SIG-M5 treated with dmso at 0.1 percent for 504 hours (cell line): Measurements from ENCODE around the gene ATP9B.
"Not testable (repeated sequence)": the region's sequence is repeated elsewhere in the genome, so short reads cannot be mapped to it uniquely, and the experiment has no call there.

ENCODE experiments used
- DNase-seq: peaks from one replicate; lab custom pipeline; 2025; ENCODE audit not compliant: unreplicated experiment; lab: John Stamatoyannopoulos, UW

ATP9B gene

DNA sequence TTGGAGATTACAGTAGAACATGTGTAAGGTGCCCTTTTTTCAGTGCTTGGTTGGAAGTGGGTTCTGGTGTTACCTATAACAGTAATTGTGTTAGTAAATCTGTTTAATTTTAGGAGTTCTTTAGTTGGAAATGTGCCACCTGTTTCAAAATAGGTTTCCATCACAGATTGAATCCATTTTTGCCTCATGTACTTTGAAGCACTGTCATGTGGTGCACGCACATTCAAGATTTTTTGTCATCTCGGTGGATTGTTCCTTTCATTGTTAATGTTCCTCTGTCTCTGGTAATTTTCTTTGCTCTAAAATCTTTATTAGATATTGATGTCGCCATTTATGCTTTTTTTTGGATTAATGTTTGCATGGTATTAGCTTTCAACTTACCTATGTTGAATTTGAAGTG is 1.3 kb downstream of the ATP9B start:
- no peak for DNase-seq

DNA sequence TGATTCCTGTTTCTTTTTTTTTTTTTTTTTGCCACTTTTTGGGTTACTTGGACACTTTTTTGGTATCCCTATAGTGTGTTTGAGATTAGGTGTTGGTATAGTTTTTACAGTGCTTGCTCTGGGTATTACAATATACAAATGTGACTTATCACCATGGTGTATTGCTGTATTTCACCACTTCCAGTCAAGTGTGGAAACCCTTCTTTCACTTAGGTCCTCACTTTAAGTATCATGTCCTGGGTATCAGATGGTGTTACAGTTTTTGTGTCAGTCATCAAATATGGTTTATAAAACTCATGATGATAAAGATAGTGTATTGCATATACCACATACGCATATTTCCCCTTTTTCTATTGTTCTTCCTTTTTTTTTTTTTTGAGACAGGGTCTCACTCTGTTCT is 1.8 kb downstream of the ATP9B start:
- DNase-seq, result peak; percentile 87

DNA sequence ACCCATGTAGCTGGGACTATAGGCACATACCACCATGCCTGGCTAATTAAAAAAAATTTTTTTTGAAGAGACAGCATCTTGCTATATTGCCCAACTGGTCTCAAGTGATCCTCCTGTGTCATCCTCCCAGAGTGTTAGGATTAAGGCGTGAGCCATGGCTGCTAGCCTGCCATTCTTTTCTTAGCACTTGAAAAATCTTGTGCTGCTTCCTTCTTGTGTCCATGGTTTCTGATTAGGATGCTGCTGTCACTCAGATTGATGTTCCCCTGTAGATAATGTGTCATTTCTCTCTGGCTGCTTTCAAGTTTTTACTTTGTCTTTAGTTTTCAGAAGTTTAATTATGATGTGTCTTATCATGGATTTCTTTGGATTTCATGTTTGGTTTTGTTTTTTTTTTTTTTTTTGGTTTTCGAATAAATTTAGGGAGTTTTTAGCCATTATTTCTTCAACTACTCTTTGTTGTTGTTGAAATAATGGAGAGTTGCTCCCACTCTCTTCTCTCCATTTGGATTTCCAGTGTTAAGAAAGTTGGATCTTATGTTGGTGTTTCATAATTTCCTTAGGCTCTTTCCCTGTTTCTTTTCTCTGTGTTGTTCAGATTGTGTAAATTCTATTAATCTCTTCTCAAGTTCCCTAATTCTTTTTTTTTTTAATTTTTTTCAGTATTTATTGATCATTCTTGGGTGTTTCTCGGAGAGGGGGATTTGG is 2.5 kb downstream of the ATP9B start:
- DNase-seq, result peak; percentile 70

DNA sequence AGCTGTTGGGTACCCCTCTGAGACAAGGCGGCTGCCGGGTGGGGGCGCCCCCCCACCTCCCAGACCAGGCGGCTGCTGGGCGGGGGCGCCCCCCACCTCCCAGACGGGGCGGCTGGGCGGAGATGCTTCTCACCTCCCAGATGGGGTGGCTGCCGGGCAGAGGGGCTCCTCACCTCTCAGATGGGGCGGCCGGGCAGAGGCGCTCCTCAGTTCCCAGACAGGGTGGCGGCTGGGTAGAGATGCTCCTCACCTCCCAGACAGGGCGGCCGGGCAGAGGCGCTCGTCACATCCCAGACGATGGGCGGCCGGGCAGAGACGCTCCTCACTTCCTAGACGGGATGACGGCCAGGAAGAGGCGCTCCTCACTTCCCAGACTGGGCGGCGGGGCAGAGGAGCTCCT is 3.5 kb downstream of the ATP9B start:
- DNase-seq, result not testable (repeated sequence)

DNA sequence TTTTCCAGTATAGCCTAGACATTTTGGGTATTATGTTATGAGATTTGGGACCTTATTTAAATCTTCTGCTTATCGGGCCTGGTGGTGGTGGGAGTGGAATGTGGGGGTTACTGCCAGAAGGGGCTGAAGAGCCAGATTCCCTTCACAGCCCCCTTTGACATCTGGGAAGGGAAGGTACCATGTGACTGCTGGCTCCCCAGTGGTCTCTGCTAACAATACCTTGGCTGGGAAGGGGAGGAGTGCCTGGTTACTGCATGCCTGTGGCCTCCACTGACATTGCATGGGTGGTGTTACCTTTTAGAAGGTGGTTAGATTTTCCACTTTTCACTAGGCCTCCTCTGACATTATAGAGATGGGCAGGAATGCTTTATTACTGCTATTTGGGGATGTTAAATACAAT is 8.0 kb downstream of the ATP9B start:
- DNase-seq, result no peak

DNA sequence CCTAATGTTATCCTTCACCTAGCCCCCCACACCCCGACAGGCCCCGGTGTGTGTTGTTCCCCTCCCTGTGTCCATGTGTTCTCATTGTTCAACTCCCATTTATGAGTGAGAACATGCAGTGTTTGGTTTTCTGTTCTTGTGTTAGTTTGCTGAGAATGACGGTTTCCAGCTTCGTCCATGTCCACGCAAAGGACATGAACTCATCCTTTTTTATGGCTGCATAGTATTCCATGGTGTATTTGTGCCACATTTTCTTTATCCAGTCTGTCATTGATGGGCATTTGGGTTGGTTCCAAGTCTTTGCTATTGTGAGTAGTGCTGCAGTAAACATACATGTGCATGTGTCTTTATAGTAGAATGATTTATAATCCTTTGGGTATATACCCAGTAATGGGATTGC is 9.6 kb downstream of the ATP9B start:
- not testable (repeated sequence) for DNase-seq

DNA sequence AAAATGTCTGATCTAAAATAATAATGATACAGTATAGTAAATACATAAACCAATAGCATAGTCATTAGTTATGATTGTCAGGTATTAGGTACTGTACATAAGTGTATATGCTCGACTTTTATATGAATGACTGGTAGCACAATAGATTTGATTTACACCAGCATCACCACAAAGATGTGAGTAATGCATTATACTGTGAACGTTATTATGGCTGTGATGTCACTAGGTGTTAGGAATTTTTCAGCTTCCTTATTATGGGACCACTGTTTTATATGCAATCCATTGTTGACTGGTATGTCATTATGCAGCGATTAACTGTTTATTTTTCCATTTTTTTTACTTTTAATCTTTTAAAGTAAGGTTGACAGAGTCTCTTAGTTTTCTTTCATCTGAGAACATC is 23.7 kb downstream of the ATP9B start:
- no peak for DNase-seq

DNA sequence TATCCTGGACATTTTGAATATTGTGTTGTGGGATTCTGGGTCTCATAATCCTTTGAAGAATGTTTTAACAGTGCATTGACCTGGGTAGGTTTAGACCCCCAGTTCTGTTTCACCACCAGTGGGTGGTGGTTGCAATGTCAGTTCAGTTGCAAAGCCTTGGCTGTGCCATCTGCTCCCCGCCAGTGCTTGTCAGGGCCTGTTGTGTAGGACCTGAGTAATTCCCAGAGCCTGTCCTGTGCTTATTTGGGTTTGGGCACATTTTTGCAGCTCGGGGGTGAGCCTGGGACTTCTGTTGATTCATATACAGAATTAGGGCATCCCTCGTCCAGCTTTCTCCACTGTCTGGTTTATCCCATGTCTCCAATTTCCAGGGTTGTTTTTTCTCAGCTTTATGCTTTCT is 24.8 kb downstream of the ATP9B start:
- DNase-seq, result no peak

DNA sequence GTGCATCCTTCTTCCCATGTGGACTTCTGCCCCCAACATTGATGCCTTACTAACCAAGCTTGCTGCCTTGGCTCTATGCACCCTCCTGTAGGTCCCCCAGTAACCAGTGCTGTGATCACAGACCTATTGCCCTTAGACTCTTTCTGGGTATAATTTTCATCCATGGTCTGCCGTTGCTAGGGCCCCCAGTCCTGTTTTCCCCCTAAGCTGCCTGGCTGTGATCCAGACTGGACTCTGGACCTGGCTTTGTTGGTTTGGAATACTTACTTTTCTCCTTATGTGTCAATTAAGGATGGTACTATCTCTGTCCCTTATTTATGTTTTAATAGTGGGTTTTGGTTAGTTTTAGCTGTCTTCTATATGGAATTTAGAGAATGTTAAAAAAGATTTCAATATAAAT is 26.0 kb downstream of the ATP9B start:
- DNase-seq, result no peak

DNA sequence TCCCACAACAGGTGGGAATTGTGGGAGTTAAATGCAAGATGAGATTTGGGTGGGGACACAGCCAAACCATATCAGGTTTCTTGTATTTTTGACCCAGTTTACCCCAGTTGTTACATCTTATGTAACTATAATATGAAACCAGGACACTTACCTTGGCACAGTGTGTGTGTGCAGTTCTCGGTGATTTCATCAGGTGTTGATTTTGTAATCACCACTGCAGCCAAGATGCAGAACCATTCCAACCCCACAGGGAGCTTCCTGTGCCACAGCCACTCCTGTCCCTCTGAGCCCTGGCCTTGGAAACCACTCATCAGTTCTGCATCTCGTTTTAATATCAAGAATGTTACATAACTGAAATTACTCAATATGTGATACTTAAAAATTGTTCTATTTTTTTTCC is 31.8 kb downstream of the ATP9B start:
- no peak for DNase-seq

DNA sequence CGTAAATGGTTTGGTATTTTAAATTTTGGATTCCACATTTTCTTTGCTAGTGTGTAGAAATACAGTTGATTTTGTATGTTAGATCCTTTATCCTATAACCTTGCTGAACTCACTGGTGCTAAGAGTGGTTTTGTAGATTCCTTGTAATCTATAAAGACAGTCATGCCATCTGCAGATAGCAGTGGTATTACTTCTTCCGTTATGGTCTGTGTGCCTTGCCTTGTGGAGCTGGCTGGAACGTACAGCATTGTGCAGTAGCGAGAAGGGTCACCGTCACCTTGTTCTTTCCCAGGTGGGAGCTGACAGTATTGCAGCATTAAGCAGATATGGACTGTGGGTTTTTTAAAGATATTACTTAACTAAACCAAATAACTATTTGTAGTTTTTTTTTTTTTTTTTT is 33.7 kb downstream of the ATP9B start:
- no peak for DNase-seq

DNA sequence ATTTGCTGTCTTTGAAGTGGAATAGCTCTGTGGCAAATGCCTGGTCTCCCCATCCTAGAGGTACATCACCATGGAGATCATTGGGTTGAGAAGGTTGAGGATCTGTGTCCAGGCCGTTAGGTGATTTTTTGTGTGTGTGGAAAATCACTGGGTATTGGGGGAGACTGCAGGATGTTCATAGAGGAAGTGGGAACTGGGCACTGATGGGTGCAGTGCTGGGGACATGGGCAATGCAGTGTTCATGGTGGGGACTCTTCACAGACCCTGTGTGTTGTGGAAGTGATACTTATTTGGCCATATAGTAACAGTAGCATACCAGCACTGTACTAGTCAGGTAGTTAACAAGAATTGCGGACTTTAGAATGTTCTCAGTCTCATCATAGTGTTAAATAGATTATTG is 34.9 kb downstream of the ATP9B start:
- no peak for DNase-seq

DNA sequence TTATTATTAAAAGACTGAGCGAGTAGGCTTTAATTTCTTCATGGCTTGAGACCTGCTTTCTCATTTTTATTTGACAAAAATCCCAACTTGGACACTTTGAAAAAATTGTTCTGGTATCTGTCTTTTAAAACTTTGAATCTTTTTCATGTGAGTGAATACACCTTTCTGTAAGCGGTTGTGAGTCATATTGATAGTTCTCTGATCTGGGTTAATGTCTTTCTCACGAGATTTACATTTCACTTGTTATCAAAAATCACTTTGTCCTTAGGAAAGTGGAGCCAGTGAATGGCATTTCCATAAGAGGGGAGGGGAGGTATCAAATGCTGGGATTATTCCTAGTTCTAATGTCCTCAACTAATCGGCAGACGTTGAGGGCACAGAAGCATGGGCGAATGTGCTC is 36.3 kb downstream of the ATP9B start:
- no peak for DNase-seq

DNA sequence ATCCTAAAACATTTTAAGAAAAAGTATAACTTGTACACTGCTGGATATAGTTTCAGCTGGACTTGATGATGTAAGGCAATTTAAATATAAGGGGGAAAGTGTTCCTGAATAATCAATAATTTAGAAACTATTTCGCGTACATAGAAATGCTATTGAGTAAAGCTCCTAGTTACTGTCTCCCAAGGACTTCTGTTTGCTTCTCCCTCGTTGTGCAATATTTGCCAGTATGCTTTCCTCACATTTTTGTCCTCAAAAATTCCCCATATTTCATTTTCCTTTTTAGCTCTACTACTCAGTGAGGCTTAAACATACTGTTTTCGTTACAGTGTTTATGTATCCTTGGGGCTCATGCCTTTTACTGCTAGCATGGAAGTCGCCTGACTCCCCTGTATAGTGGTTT is 36.9 kb downstream of the ATP9B start:
- DNase-seq, result no peak

DNA sequence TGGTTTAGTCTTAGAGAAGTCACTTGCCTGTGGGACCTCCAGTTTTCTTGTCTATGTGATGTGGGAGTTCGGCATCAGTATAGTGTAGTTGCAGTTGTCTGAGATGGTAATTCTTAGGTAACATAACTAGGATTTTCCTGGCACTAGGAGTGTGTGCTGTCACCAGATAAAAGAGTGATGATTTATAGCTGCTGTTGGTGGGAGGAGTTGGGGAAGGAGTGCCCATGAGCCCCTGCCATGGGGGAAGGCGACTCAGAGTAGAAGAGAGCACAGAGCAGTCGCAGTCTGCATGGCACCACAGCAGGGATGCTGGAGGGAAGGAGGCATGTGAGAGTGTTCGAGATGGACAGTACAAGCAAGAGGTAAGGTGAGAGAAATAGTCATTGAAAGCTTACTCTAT is 38.7 kb downstream of the ATP9B start:
- no peak for DNase-seq

DNA sequence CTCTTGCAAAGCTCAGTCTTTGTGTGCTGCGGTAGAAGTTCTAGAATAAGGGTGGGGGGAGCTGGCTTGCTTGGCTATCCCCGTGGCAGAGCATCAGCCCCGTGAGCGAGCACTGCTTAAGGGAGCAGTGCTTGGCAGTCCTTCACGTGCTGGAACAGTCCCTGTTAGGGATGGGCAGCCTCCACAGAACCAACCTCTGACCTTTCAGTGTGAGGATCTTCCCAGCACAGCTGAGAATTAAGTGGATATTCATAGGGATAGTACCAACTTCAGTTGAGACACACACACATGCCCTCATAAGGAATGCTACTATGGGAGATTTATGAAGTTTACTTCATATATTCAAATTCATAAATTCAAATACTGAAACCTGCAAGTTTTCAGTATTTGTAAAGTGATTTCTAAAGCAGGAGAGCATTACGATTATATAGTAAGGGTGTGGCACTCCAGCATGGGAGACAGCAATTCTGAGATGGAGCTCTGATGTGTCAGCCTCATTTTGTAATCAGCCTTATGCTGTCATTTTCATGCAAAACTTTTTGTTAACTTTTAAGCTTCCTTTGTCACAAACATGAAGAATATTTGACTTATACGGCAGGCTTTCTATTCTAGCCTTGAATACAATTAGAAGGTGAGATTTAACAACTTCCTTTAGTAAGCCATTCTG is 39.5 kb downstream of the ATP9B start:
- DNase-seq, result no peak

DNA sequence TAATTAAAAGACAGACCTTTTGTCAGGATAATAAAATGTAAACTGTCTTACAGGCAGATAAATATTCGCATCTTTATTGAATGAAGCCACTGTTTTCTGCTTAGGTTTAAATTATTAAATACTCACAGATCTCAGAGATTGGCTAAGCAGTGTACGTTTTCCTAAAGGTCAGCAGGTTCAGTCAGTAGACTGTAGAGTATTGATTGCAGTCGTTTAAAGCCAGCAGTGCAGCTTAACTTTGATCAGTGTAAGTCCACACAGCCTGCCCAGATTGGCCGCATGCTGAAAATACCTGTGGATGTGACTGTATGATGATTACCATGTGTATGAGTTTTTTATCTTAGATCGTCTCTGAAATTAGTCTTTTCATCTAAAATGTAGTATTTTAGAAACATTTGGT is 42.3 kb downstream of the ATP9B start:
- no peak for DNase-seq

DNA sequence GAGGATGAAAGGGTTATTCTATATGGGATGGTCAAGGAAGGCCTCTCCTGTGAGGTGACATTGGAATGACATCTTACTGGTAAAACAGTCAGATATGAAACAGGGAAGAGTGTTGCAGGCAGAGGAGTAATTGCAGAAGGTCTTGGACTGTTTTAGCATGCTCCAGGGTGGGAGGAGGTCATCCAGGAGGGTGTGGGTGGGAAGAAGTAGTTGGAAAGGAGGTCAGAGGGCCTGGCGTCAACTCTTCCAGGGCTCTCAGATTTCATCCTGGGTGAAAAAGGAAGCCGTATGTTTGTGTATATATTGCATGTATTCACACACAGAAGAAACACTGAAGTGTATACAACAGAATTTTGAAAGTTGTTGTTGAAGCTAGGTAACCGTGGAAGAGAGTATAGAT is 48.2 kb downstream of the ATP9B start:
- DNase-seq, result no peak

DNA sequence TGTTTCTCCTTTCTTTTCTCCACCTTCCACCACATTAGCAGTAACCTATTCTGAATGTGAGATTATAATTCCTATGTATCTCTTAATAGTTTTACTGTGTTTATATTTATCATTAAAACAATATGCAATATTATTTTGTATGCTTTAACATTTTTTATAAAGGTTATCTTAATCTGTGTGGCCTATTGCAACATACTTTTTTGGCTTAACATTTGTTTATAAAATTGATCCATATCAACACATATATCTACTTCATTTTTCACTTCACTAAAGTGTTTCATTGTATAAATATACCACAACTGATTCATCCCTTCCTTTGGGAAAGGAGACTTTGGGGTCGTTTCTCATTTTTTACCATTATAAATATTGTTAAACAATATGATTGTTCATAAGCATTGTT is 48.6 kb downstream of the ATP9B start:
- no peak for DNase-seq

DNA sequence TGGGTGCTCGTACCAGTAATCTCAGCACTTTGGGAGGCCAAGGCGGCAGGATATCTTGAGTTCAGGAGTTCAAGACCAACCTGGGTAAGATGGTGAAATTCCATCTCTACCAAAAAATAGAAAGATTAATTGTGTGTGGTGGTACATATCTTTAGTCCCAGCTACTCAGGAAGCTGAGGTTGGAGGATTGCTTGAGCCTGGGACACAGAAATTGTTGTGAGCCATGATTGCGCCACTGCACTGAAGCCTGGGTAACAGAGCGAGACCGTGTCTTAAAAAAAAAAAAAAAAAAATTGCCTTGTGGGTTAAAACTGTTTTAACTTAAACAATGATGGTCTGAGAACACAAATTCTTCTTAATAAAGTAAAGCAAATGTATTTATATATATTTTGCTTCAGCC is 49.6 kb downstream of the ATP9B start:
- DNase-seq, result no peak

DNA sequence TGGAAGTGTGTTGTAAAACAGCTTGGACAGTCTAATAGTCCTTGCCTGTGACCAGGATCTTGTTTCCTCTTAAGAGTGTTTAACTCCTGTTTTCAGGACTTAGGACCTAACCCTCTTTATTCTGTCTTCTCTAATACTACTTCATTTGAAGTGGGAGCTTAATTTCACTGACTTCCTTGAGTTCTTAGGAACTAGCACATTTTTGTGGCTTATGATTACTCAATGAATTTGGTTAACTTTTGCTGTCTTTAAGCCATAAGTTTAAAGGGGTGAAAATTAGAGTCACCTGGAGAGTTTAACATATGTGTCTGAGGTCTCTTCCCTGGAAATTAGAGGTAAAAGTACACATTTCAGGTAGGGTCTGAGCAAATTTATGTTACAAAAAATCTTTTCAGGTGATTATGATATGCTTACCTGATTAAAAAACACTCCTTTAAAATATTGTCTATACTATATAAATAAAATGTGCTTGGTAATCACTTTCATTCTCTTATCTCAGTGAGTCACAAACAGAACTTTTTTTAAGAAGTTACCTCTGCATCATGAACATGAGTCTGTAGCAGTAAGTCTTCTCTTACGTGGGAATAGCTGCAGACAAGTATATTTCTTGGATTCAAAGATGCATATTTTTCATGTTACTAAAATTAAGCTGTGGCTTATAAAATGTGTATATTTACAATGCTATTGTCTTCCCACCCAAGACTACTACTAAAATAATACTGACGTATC is 52.7 kb downstream of the ATP9B start:
- DNase-seq, result no peak

DNA sequence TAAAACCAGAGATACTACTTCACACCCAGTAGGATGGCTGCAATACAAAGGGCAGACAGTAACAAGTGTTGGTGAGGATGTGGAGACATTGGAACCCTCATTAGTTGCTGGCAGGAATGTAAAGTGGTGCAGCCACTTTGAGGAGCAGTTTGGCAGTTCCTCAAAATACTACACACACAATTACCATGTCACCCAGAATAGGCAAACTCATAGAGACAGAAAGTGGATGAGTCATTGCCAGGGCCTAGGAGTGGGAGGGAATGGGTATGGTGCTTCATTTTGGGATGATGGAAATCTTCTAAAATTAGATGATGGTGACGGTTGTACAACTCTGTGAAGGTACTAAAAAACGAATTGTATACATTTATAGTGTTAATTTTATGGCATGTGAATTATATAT is 54.8 kb downstream of the ATP9B start:
- DNase-seq, result no peak
